GM21737 (cell line): Measurements from ENCODE around the gene SLC30A10.
"Not testable (repeated sequence)": the region's sequence is repeated elsewhere in the genome, so short reads cannot be mapped to it uniquely, and the experiment has no call there.

Source experiments
- ATAC-seq: cut with Tn5 transposase; IDR thresholded peaks from one replicate; pipeline ENCODE4 v1.9.1; 2021; ENCODE audit warnings: mild to moderate bottlenecking, moderate library complexity; ENCODE audit not compliant: unreplicated experiment

The SLC30A10 gene

DNA sequence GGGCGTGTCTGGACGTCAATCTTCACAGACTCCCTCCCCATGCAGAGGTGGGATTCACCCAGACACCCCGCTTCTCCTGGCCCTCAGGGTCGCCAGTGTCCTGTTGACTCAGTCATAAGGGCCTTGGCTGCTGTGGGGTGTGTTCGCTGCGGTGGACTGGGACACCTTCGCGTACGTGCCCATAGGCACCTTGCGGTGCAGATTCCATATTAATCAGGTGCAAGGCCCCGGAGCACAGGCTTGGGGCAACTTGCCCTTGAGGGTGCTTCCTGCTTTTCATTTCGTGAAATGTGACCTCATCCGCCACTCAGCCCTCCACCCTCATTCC lies 398 bp upstream of the SLC30A10 start:
- no peak for ATAC-seq

DNA sequence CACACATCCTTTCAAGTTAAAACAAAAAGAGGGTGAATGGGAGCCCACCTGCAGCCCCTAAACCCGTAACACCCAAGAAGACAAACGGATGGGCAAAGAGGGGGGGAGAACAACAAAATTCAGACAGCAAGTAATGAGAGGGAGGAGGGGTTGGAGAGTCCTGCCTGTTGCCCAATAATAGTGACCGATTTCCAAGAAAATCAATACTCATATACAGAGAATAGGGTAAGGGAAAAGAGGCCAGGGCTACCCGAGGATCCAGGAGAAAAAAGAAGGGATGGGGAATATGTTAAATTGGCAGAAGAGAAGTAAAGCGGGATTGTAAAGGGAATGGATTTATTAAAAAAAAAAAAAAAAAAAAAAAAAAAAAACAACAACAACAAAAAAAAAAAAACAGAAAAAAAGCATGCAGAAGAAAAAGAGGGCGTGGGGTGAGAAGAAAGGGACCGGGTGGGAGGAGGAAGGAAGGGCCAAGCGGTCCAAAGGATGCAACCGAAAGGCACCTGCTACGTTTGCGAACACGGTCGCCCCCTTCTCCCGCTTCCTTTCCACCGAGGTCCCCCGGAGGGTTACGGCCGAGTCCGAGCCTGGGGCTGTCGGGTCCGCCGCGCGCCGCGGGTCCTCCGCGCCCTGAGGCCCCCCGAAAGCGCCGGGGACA lies 930 bp downstream of the SLC30A10 start:
- ATAC-seq = no peak

DNA sequence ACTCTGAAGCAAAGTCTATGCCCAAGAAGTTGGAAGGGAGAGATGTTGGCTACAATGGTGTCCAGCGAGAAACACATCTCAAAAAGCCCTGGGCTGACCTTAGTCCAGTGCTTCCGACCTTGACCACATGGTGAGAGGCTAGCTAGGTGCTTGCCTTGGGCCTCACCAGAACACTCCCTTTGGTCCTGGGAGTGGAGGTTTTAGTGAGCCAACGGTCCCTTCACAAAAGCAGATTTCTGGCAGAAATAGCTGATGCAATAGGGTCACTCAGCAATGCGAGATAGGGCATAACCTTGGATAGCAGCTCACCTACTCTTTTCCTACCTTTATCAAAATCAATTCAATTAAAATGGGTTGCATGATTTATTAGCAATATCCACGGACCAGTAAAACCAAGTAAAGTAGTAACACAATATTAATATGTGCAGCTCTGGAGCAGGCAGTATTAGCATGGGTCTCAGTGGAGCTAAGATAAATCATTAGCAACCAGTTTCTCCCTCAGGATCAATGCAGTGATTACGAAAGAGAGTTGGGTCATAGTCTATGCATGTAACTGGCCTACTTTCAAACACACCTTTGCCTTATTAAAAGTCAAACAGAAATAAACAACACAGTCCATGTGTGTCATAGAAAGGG lies 1.9 kb downstream of the SLC30A10 start:
- no peak for ATAC-seq

DNA sequence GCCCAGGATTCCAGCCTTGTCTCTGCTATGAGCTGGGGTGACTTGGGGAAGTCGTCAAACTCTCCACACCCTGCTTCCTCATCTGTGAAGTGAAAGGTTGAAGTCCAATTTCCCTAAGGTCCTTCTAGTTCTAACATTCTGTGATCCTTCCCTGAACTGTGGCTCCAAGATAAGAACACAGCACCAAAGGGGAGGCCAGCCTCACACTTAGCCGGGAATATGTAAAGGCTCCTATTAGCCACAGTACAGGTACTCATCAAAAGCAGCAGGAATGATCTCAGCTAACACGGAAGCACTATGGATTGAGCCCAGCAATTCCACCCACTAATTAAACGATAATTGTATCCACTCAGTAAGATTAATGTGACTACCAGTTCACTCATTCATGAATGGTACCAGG lies 4.0 kb downstream of the SLC30A10 start:
- no peak for ATAC-seq

DNA sequence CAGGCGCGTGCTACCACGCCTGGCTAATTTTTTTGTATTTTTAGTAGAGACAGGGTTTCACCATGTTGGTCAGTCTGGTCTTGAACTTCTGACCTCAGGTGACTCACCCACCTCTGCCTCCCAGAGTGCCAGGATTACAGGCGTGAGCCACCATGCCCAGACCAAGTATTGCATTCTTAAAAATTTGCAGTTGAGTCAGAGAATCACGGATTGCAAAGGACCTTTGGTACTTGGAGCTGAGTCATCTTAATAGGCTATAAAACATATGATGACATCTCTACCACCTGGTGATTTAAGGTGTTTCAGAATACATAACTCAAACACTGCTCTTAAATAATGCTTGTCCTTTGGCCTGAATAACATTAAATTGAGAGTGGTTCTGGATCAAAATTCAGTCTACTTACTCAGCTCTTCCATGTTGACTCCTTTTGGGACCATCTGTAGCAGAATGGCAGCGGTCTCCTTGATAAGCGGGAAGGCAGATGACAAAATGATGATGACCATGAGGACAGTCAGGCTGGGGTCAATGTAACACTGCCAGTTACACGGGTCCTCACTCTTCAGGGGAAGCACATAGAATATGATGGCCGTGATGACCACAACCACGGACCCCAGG lies 10.4 kb downstream of the SLC30A10 start:
- no peak for ATAC-seq

DNA sequence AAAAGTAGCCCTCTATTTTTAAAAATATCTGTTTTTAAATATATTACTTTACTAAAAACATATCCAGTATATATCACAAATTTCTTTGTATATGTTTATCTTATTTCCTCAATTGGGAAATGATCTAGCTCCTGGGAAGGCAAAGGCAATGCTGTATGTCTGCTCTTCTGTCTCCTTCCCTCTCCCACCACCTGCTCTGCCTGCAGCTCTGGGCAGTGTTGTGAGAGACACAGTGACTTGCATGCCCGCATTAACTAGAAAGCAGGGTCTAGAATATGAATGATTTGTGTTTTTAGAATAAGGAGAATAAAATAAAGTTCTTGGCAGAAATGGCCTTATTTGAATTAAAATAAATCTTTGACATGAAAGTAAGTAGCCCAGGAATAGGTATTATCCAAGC lies 11.1 kb downstream of the SLC30A10 start:
- no peak for ATAC-seq

DNA sequence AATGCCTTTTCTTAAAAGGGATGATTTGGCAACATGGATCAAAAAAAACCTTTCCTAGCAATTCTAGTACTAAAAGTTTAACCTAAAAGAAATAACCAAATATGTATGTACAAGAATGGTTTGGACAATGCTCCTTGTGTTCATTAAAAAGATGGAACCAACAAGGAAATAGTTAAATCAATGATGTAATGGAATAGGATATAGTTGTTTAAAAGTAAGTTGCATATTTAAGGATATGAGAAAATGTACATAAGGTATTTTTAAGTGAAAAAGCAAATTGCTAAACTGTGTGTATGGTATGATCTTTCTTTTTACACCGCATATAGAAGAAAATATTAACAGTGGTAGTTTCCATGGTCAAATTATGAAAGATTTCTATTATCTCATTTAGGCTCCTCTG lies 12.1 kb downstream of the SLC30A10 start:
- no peak for ATAC-seq

DNA sequence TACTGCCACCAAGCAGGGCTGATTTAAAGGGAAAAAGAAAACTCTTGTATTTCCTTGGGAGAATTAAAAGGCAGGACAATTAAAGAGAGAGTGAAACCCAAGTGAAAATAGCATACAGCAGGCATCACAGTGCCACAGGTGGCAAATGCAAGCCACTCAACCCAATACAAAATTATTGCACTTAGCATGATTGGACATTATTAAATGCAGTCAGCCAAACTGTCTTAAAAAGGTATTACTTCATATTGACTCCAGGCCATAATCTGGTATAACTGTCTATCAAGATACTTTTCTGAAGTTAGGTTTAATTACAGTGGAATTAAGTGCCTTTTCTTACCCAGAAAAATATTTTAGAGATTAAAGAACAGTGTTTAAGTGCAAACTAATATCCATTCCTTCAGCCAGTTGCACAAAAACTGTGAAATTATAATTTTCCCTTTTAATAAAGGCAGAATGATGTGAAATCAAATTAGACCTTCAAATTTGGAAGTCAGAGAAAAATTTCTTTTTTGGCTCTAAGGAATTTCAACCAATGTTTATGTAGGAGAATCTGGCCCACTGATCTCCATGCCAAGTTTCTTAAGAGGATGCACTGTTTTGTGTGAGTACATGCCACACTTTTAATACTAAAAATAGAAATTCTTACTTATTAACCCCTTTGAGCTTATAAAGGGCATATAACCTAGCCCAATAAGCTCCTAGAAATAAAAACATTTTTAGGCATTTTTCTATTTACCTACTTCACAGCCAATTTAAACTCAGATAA lies 15.2 kb downstream of the SLC30A10 start:
- ATAC-seq = no peak

DNA sequence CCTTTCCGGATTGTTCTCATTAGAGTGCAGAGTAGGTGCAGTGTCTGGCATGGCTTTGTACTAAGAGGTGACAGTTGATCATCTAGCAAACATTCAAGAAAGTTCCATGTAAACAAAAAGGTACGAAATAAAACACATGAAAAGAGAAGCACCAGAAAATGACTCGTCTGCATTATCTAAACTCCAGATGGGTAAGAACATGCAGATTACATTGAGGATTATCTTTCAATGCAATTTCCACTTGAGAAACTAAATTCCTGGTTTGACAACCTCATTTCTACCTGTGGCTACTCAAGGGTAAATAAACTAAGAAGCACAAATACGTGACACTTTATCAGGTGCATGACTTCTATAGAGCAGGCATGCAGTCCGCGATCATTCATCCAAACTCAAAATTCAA lies 17.6 kb downstream of the SLC30A10 start:
- no peak for ATAC-seq

DNA sequence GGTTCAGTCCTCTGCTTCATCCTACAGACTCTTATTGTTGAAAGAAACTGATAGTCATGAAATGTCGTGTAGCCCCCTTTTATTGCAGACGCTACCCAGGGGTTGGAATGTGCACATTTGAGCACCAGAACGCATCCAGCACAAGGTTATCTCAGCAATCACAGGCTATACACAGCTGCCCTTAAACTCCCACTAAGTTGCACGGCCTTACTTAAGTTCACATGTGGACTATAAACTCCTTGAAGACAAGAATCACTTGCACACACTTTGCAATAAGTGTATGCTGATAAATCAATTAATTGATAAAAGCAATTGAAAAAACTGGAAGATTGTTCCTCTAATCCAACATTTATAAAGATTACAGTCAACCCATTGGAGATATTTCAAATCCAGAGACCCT lies 18.9 kb downstream of the SLC30A10 start:
- ATAC-seq = no peak

DNA sequence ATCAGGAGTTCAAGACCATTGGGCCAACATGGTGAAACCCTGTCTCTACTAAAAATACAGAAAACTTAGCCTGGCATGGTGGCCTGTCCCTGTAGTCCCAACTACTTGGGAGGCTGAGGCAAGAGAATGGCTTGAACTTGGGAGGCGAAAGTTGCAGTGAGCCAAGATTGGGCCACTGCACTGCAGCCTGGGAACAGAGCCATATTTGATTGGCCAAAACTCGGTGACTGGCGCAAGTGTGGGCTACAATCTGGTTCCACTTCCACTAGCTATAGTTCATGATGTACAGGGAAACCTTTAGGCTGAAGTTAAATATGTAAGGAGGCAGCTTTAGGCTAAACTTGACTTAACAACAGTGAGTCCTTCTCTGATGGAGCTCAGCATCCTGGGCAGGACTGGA lies 20.2 kb downstream of the SLC30A10 start:
- no peak for ATAC-seq

DNA sequence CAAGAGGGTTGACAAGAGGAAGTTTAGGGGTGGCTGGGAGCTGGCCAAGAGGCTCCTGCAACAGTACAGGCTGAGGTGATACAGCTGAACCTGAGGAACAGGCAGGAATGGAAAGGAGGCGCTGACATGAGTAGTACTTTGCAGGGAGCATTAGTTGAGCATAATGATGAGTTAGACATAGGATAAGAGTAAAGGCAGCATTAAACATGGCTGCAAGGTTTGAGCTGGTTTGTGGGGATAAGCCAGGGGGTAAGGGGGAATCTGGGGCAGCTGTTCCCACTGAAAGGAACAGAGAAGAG lies 20.6 kb downstream of the SLC30A10 start:
- ATAC-seq = no peak

DNA sequence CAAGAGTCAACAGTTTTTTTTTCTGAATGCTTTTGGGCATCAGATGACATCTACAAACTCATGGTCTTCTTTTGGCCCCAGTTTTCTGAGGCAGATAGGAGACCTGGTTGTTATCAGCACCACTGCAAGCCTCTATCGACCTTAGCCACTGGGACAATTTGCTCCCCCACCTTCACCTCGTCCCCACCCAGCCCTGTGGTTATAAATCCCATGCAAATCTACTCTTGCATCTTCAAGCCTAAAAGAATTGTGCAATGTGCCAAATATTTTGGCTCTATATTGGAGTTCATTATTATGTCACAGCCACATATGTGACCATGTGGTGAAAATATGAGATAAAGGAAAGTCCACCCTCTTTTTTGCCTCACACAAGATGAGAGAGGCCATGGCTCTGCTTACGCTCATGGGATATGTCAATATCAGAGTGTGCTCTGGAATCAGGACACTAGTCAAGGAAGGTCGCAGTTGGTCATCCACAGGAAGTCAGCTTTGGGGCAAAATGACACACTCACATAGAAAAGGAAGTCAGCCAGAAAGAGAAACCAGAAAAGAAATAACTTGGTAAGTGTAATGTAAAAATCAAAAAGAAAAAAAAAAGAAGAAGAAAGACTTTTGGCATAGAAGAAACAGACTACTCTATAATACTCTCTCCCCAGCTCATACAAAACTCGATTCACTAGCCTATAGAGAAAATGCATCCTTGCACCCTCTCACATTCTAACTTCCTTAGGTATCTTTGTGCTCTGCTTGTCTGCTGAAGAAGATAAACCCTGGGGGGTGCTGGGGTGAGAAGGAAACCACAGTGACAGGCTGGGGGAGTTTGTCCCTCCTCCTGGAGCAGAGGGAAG lies 21.2 kb downstream of the SLC30A10 start:
- ATAC-seq = no peak

DNA sequence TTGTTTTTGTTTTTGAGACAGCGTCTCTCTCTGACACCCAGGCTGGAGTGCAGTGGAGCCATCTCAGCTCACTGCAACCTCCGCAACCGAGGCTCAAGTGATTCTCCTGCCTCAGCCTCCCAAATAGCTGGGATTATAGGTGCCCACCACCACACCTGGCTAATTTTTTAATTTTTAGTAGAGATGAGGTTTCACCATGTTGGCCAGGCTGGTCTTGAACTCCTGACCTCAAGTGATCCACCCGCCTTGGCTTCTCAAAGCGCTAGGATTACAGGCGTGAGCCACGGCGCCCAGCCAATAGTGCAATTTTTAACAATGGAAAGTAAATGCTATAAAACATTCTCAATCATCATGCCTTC lies 21.8 kb downstream of the SLC30A10 start:
- ATAC-seq = not testable (repeated sequence)

DNA sequence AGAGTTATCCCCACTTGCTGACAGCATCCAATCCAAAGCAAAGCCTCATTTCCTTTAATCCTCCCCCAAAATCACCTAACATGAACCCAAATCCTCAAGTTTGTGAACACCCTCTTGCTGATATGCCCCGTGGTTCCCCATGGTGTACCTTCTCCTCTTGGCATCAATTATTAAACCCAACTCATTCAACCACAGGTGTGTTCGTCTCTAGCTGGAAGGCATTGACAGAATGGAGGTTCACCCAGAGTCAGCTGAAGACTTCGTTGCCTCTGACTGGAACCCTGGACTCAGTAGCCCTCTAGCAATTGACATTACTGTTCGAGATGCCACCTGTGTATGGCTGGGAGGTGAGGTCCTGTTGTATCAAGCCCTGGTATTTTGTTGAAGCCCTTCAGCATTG lies 22.8 kb downstream of the SLC30A10 start:
- ATAC-seq = no peak

DNA sequence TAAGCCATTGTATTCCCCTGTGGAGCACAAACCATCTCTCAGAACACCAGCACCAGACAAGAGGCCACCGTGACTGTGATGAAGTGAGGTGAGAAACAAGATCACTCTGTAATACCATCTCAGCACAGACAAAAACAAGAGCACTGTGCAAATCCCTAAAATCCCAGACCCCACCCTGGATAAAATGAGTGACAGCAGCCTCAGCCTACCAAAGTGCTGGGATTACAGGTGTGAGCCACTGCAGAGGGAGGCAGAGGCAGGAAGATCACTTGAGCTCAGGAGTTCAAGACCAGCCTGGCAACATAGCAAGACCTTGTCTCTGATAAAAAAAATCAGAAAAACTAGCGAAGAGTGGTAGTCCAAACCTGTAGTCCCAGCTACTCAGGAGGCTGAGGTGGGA lies 23.4 kb downstream of the SLC30A10 start:
- no peak for ATAC-seq

DNA sequence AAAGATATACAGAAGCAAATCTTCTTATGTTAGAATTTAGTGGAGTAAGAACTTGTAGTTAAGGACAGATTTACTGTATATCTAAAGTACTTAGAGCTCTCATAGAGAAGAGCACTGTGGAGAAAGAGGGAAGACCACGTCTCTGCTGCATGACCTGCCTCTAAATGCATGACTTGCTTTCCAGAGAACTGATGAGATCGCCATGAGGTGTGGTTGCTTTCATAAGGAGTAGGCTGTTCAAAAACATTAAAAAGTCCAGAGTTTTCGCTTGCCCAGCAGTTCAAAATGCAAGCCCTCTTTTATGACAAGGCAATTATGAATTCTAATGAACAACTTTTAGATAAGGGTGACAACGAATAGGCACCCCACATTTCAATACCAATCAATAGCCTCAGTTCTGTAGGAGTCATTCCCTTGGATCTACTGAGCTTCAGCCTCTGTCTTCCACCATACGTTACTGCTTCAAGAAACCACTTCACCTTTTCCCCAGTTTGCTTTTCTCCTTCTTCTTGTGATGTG lies 24.9 kb downstream of the SLC30A10 start:
- no peak for ATAC-seq

DNA sequence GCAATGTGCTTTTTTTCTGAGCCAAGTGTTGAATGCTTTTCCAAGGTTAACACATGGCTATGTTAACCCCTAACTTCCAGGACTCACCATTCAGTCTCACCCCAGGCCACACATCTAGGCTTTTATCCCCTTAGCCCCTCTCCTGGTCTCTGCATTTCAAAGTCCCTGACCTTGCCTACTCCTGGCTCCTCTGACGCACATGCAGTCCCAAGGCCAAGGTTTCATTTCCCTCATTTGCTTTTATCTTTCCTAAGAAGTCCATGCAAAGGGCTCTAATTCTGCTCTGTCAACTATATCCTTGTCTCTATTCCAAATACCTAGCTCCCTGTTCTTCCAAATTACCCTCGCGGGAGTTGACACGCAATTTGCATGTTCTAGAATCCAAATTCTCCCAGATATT lies 25.4 kb downstream of the SLC30A10 start:
- no peak for ATAC-seq

DNA sequence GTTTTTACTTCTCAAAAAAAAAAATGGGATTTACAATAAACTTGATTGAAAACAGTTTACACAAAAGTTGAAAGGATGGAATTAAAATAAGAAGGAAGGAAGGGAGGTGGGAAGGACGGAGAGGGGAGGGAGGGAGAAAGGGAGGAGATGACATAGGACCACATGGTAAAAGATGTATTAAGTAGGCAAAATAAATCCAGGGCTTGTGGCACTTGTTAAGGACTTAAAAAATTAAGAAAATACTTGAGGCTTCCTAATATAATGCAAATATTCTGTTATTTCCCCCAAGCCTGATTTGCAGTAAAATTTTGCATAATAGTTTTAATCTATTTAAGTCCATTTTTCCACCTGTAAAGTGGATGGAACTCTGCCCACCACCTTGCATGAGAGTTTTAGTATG lies 27.5 kb downstream of the SLC30A10 start:
- no peak for ATAC-seq

DNA sequence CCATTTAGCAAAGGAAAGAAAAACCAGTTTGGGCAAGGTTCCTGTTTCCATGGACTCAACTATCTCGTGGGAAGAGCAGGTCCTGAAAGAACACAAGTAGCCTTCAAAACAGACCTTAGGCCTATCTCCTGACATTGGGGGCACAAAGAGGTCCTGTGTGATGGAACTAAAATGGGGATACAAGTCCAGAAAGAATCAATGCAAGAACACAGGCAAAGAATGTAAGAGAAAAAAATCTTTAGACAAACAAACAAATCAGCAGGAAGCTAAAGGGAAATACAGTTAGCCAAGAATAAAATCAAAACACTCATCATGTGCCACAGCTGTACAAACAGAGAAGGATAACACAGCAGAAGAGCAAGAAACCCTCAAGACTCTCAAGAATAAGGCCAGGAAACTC lies 28.2 kb downstream of the SLC30A10 start:
- no peak for ATAC-seq

DNA sequence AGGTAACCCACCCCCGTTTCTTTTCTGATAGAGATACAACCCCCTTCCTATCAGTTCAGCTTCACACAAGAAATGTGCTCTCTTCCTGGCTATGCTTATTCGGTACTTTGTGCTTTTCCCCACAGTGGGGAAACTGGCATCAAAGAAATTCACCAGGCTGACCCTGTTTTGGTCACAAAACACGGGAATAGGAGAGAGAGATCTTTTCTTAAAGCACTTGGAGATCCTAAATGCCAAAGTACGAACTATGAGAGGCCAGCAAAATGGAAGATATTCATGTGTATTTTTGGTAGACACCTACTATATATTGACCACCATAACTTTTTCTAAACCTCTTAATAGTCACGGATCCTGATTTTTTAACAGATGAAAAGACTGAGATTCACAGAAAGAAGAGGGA lies 30.0 kb downstream of the SLC30A10 start:
- ATAC-seq = no peak
